Measurements from ENCODE around the gene ESYT2. TPM values are rescaled to one million over a fixed set of nuclear protein-coding genes. Genes with fewer than 3 reads are reported as not detected.

ESYT2 gene
- total RNA-seq, 2 donors from 2014 or later = 60.0 to 75.9 TPM

DNA sequence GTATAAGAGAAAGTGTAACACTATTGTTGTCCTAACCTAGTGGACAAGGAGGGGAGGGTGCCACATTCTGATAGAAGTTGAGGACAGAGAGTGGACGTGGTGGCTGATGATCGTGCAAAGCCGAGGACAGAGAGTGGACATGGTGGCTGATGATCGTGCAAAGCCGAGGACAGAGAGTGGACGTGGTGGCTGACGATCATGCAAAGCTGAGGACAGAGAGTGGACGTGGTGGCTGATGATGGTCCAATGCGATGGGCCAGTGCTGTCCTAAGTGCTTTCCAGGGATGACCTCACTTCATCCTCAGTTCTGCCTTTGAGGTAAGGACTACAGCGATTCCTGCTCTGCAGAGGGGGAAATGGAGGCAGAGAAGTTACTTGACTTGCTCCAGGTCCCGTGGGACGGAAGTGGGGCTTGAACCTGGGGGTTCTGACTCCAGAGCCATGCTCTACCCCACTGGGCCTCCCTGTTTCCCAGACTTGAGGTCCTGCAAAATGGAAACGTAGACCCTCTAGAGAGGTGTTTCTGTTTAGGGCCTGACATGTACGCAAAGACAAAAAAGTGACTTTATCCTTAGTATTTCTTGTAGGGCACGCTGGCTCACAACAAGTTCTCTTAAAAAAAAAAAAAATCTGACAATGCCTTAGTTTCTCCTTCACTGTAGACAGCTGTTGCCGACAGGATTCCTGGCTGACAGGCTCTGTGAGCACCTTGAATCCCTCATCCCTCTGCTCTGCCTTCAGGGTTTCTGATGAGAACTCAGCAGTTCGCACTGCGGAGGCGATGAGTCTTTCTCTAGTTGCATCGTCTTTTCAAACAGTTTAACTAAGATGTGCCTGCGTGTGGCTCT, 104.4 kb downstream of the ESYT2 start:
- Histone ChIP-seq H3K27ac (no peak overlapping the region), H3K4me1 (no peaks in the 10 kb centered on the region), H3K9me3 (no peaks in the 10 kb centered on the region), H3K4me3 (no peak overlapping the region), H3K27me3 (no peaks in the 10 kb centered on the region), H3K36me3 (peaks cover 3% of the 10 kb centered on the region)
- TF ChIP-seq, protein P1, sequence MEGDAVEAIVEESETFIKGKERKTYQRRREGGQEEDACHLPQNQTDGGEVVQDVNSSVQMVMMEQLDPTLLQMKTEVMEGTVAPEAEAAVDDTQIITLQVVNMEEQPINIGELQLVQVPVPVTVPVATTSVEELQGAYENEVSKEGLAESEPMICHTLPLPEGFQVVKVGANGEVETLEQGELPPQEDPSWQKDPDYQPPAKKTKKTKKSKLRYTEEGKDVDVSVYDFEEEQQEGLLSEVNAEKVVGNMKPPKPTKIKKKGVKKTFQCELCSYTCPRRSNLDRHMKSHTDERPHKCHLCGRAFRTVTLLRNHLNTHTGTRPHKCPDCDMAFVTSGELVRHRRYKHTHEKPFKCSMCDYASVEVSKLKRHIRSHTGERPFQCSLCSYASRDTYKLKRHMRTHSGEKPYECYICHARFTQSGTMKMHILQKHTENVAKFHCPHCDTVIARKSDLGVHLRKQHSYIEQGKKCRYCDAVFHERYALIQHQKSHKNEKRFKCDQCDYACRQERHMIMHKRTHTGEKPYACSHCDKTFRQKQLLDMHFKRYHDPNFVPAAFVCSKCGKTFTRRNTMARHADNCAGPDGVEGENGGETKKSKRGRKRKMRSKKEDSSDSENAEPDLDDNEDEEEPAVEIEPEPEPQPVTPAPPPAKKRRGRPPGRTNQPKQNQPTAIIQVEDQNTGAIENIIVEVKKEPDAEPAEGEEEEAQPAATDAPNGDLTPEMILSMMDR (IDR thresholded peaks at IDR 0.05) = no peak
- DNase-seq (ENCODE audit: low spot score) = no peak

DNA sequence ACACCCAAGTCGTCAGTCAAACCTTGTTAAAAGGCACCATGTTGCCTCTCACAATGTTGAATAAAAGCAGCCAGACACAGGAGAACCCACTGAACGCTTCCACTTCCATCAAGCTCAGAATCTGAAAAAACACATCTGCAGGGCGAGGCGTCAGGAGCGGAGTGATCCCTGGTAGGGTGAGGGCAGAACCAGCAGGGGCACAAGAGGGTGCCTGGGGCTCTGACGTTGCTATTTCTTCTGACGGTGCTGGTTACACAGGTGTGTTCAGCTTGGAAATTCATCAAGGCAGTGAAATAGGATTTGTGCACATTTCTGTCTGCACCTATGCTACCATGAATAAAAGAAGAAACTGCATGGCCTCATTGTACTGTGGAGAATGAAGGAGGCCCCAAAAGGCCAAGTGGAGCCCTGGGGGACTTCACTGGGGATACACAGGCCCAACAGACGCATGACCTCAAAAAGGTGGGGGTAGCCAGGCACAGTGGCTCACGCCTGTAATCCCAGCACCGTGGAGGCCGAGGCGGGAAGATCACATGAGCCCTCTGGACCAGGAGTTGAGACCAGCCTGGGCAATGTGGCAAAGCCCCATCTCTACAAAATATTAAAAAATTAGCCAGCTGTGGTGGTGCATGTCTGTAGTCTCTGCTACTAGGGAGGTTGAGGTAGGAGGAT, 105.5 kb downstream of the ESYT2 start:
- TF ChIP-seq, protein P1 (IDR thresholded peaks at IDR 0.05) = no peak
- no peaks in the 10 kb centered on the region for H3K9me3 ChIP-seq
- no peaks in the 10 kb centered on the region for H3K27me3 ChIP-seq
- H3K4me3 ChIP-seq = no peak overlapping the region
- DNase-seq (ENCODE audit: low spot score) = no peak
- no peaks in the 10 kb centered on the region for H3K36me3 ChIP-seq
- H3K27ac ChIP-seq = no peak overlapping the region
- H3K4me1 ChIP-seq = no peaks in the 10 kb centered on the region

DNA sequence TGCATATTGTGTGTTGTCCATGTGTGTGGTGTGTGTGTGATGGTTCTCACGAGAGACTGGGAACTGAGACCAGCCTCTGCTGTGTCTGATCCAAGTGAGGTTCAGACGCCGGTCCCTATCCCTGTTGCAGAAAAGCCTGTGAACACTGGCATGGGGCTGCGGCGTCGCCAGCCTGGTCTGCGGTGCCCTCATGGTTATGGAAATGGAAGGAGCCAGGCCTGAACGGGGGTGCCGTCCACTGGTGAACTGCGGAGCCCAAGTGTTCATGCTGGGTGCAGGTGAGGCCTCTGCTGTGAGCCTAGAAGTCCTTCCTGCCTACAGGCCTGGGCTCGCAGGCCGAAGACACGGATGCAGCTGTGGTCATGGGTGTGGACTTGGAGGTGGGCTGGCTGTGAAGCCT, 106.0 kb downstream of the ESYT2 start:
- no peak overlapping the region for H3K27ac ChIP-seq
- no peaks in the 10 kb centered on the region for H3K27me3 ChIP-seq
- TF ChIP-seq, protein P1 (IDR thresholded peaks at IDR 0.05) = no peak
- no peaks in the 10 kb centered on the region for H3K36me3 ChIP-seq
- H3K4me3 ChIP-seq = no peak overlapping the region
- no peaks in the 10 kb centered on the region for H3K4me1 ChIP-seq
- no peaks in the 10 kb centered on the region for H3K9me3 ChIP-seq
- DNase-seq (ENCODE audit: low spot score) = no peak

DNA sequence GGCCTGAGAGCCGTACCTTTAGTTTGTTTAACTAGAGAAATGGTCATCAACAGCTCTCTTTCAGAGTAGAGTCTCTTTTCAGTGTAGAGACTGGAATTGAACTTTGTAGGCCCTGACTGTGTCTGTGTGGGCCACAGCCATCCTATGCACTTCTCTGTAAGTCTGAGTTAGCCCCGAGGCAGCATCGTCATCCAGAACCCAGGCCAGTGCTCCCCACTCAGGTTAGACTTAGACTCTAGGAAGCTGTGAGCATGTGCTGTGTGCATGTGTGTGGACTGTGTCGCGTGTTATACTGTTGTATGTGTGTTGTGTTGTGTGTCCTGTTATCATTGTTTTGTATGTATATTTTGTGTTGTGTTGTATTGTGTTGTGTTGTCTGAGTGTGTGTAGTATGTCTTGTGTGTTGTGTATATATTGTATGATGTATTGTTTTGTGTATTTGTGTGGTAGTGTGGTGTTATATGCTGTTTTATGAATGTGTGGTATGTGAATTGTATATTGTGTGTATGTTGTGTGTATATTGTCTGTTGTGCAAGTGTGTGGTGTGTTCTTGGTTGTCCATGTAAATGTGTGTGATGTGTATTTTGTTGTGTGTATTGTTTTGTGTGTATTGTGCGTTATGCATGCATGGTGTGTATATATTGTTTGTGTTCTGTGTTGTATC, 106.6 kb downstream of the ESYT2 start:
- no peaks in the 10 kb centered on the region for H3K36me3 ChIP-seq
- H3K4me1 ChIP-seq = no peaks in the 10 kb centered on the region
- no peaks in the 10 kb centered on the region for H3K27me3 ChIP-seq
- H3K27ac ChIP-seq = no peak overlapping the region
- no peak overlapping the region for H3K4me3 ChIP-seq
- TF ChIP-seq, protein P1 (IDR thresholded peaks at IDR 0.05) = no peak
- DNase-seq (ENCODE audit: low spot score) = no peak
- no peaks in the 10 kb centered on the region for H3K9me3 ChIP-seq

DNA sequence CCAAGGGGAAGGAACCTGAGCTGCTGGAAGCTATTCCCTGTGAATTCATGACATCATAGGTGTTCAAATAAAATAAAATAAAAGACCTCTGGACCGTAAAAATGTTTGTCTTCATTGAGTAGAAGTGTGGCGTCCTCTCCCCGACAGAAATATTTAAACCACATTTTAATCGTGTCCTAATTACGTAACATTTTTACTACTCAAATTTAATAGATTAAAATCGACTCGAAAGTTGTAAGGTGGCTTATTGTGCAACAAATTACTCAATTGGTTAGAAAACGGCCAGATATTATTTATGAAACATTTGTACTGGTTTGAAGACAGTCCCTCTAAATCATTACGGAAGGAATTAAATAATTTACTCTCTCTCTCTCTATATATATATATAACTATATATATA, 109.2 kb downstream of the ESYT2 start:
- Histone ChIP-seq H3K9me3 (no peaks in the 10 kb centered on the region), H3K27me3 (no peaks in the 10 kb centered on the region), H3K4me3 (no peak overlapping the region), H3K4me1 (no peaks in the 10 kb centered on the region), H3K36me3 (no peaks in the 10 kb centered on the region), H3K27ac (no peak overlapping the region)
- TF ChIP-seq, protein P1 (IDR thresholded peaks at IDR 0.05) = no peak
- no peak for DNase-seq (ENCODE audit: low spot score)

All from right atrium auricular region (tissue), 2 donors.